H1 (cell line): ENCODE measurements around the gene LRRC26. TPM values are rescaled to one million over a fixed set of nuclear protein-coding genes. Genes with fewer than 3 reads are reported as not detected.

ENCODE experiments used
- CTCF ChIA-PET: fragments of 300-600 bp; sonication (Branson Sonifier 250); formaldehyde crosslinking; loops from one replicate; lab custom pipeline; 2021; ENCODE audit not compliant: partially characterized antibody; lab: Charles Lee
- POLR2A ChIA-PET: fragments of 300-600 bp; sonication (Branson Sonifier 250); formaldehyde crosslinking; loops from one replicate; lab custom pipeline; 2021; ENCODE audit warnings: inconsistent platforms; ENCODE audit not compliant: partially characterized antibody; lab: Charles Lee
- DNase-seq, 2 experiments: peaks; one replicate each; pipeline versions ENCODE4 v3.0.0 to v3.0.0-alpha.2; 2010 to 2022; ENCODE audit warnings: low spot score in 2 of 2, low read depth in 1 of 2, mixed read lengths in 1 of 2
- FAIRE-seq: peaks from 2 replicates; lab custom pipeline; 2011; peaks lifted over from hg19 to GRCh38; lab: Jason Lieb, UNC
- H2AFZ ChIP-seq: 2 replicates; pipeline ENCODE4 v1.8.1; 2012; ENCODE audit warnings: low read length, inconsistent platforms
- H2AK5ac ChIP-seq: 2 replicates; pipeline ENCODE4 v1.6.1; 2013; ENCODE audit warnings: low read depth, low read length
- H2BK120ac ChIP-seq: replicated peaks from 2 replicates; pipeline ENCODE3; 2013; ENCODE audit warnings: low read depth, low read length, inconsistent platforms
- H2BK12ac ChIP-seq: 2 replicates; pipeline ENCODE4 v1.6.1; 2013; ENCODE audit warnings: low read depth, low read length
- H2BK15ac ChIP-seq: 2 replicates; pipeline ENCODE4 v1.6.1; 2013; ENCODE audit warnings: low read length
- H2BK20ac ChIP-seq: 2 replicates; pipeline ENCODE4 v1.6.1; 2013; ENCODE audit warnings: low read length
- H2BK5ac ChIP-seq: 2 replicates; pipeline ENCODE4 v1.6.1; 2013; ENCODE audit warnings: low read depth, low read length
- H3K14ac ChIP-seq: 2 replicates; pipeline ENCODE4 v1.6.1; 2013; ENCODE audit warnings: inconsistent platforms; ENCODE audit not compliant: insufficient read length
- H3K18ac ChIP-seq: 2 replicates; pipeline ENCODE4 v1.6.1; 2013; ENCODE audit warnings: low read length; ENCODE audit errors: extremely low read depth
- H3K23ac ChIP-seq: 2 replicates; pipeline ENCODE4 v1.6.1; 2013; ENCODE audit warnings: inconsistent platforms; ENCODE audit not compliant: insufficient read length
- H3K23me2 ChIP-seq: 2 replicates; pipeline ENCODE4 v1.6.1; 2013; ENCODE audit warnings: low read depth, low read length
- H3K27ac ChIP-seq: 2 replicates; pipeline ENCODE4 v1.6.1; 2011; ENCODE audit warnings: low read depth, low read length, inconsistent platforms
- H3K27me3 ChIP-seq, 4 experiments: replicated peaks in 1 of 4; 1 replicate in 1 of 4; 2 replicates in 3 of 4; pipeline versions ENCODE4 v1.6.1 to v1.8.1; 2011 to 2013; ENCODE audit warnings: low read length in 3 of 4, mild to moderate bottlenecking in 3 of 4, inconsistent platforms in 2 of 4, mixed read lengths in 2 of 4, moderate library complexity in 1 of 4; ENCODE audit not compliant: control insufficient read depth in 3 of 4, insufficient read depth in 3 of 4; ENCODE audit errors: extremely low read depth in 1 of 4
- H3K36me3 ChIP-seq, 4 experiments: 2 replicates each; pipeline versions ENCODE4 v1.6.1 to v1.8.1; 2011 to 2013; ENCODE audit warnings: mild to moderate bottlenecking in 4 of 4, low read length in 3 of 4, moderate library complexity in 2 of 4, control low read depth in 1 of 4, inconsistent platforms in 1 of 4; ENCODE audit not compliant: insufficient read depth in 4 of 4, control insufficient read depth in 2 of 4
- H3K4ac ChIP-seq: replicated peaks from 2 replicates; pipeline ENCODE3; 2013; ENCODE audit warnings: low read length, low read depth, mixed read lengths, inconsistent platforms; ENCODE audit not compliant: insufficient read length
- H3K4me1 ChIP-seq, 4 experiments: replicated peaks in 1 of 4; 1 replicate in 1 of 4; 2 replicates in 3 of 4; pipeline versions ENCODE4 v1.6.1 to v1.8.1; 2011 to 2013; ENCODE audit warnings: low read length in 3 of 4, inconsistent platforms in 2 of 4, mixed read lengths in 1 of 4; ENCODE audit not compliant: insufficient read depth in 4 of 4, control insufficient read depth in 3 of 4
- H3K4me2 ChIP-seq, 2 experiments: 2 replicates each; pipeline versions ENCODE4 v1.6.1 to v1.8.1; 2011 to 2013; ENCODE audit warnings: low read depth in 2 of 2, low read length in 2 of 2, control low read depth in 1 of 2, inconsistent platforms in 1 of 2, mild to moderate bottlenecking in 1 of 2; ENCODE audit not compliant: insufficient read depth in 1 of 2
- H3K4me3 ChIP-seq, 4 experiments: fragments of 200-600, 300-600 bp in 1 of 4; sonication (generic), shearing (Covaris generic), sonication (Bioruptor Twin) in 1 of 4; 2 replicates each; pipeline versions ENCODE4 v1.5.1 to v1.8.1; 2011 to 2016; ENCODE audit warnings: low read length in 4 of 4, low read depth in 3 of 4, control low read depth in 2 of 4, inconsistent platforms in 2 of 4, mild to moderate bottlenecking in 2 of 4, mixed read lengths in 1 of 4, moderate library complexity in 1 of 4; ENCODE audit not compliant: insufficient read depth in 2 of 4; ENCODE audit errors: extremely low read depth in 1 of 4
- H3K56ac ChIP-seq: replicated peaks from 2 replicates; pipeline ENCODE3; 2013; ENCODE audit warnings: low read depth, mild to moderate bottlenecking, mixed read lengths, low read length, inconsistent platforms; ENCODE audit not compliant: insufficient read length
- H3K79me1 ChIP-seq: 2 replicates; pipeline ENCODE4 v1.6.1; 2013; ENCODE audit warnings: low read depth, low read length, control low read depth
- H3K79me2 ChIP-seq, 2 experiments: 2 replicates each; pipeline versions ENCODE4 v1.6.1 to v1.8.1; 2012 to 2013; ENCODE audit warnings: low read length in 2 of 2, mild to moderate bottlenecking in 2 of 2, inconsistent platforms in 1 of 2; ENCODE audit not compliant: insufficient read depth in 2 of 2, control insufficient read depth in 1 of 2
- H3K9ac ChIP-seq, 4 experiments: replicated peaks in 1 of 4; 1 replicate in 1 of 4; 2 replicates in 3 of 4; pipeline versions ENCODE4 v1.6.1 to v1.8.1; 2011 to 2013; ENCODE audit warnings: low read depth in 3 of 4, low read length in 3 of 4, control low read depth in 2 of 4, mild to moderate bottlenecking in 2 of 4, moderate library complexity in 2 of 4, inconsistent platforms in 1 of 4; ENCODE audit errors: extremely low read depth in 1 of 4
- H3K9me3 ChIP-seq, 2 experiments: 2 replicates each; pipeline versions ENCODE4 v1.6.1 to v1.8.1; 2012 to 2013; ENCODE audit warnings: mild to moderate bottlenecking in 2 of 2, moderate library complexity in 2 of 2, control low read depth in 1 of 2, inconsistent platforms in 1 of 2, low read depth in 1 of 2, low read length in 1 of 2, mixed read lengths in 1 of 2; ENCODE audit not compliant: insufficient read depth in 2 of 2
- H4K20me1 ChIP-seq, 2 experiments: replicated peaks in 1 of 2; 2 replicates each; pipeline versions ENCODE3 to v1.8.1; 2011 to 2013; ENCODE audit warnings: inconsistent platforms in 2 of 2, low read length in 2 of 2, mild to moderate bottlenecking in 1 of 2; ENCODE audit not compliant: insufficient read depth in 2 of 2, control insufficient read depth in 1 of 2
- H4K5ac ChIP-seq: 2 replicates; pipeline ENCODE4 v1.6.1; 2013; ENCODE audit warnings: low read length, low read depth, mixed read lengths, inconsistent platforms; ENCODE audit not compliant: insufficient read length
- H4K8ac ChIP-seq: 2 replicates; pipeline ENCODE4 v1.8.0; 2013; ENCODE audit warnings: mild to moderate bottlenecking, moderate library complexity, low read length, inconsistent platforms; ENCODE audit not compliant: insufficient read depth; ENCODE audit errors: extremely low read depth
- H4K91ac ChIP-seq: replicated peaks from 2 replicates; pipeline ENCODE3; 2013; ENCODE audit warnings: low read length, mixed read lengths, inconsistent platforms; ENCODE audit not compliant: insufficient read length
- WGBS, 2 experiments: shearing (Covaris generic) in 1 of 2; methylation state at CpG; one replicate each; pipeline versions ENCODE4 v1.1.6 to v1.1.7; 2013 to 2015; ENCODE audit warnings: low lambda C conversion rate in 2 of 2, mixed read lengths in 2 of 2, inconsistent platforms in 1 of 2, low coverage in 1 of 2, missing lambda C conversion rate in 1 of 2; ENCODE audit not compliant: insufficient replicate concordance in 2 of 2, insufficient coverage in 1 of 2, insufficient read length in 1 of 2; ENCODE audit errors: extremely low coverage in 1 of 2, missing lambda C conversion rate in 1 of 2; 5-methylcytosine and 5-hydroxymethylcytosine counted together
- polyA plus RNA-seq, 7 experiments: library from polyadenylated mRNA; depleted of rRNA in 3 of 7; stranded (reverse) in 5 of 7; unstranded in 2 of 7; fragments of >200 nt in 5 of 7; fragments of 200-250 nt in 2 of 7; gene quantifications; 1 replicate in 5 of 7; 2 replicates in 1 of 7; 4 replicates in 1 of 7; pipeline versions ENCODE4 v1.2.1 to v1.2.3, GENCODE V29; 2011 to 2013; ENCODE audit warnings: missing spikeins in 2 of 7, mixed read lengths in 2 of 7
- total RNA-seq: library from RNA; stranded (reverse); fragmentation: NEBNext Ultra II Directional; extraction: Animal tissue kit (Norgen Biotek cat#: 25700); gene quantifications from 2 replicates; pipeline ENCODE4 v1.2.1, GENCODE V29; 2021

The LRRC26 gene
- total and polyA plus RNA-seq, 2 of the 8 experiments (the other 6 are each of a cell fraction or from before 2014, with no cell fraction given), result 0.34 to 0.85 TPM

GRCh38 chr9:137171149-137171900 lies 1.5 kb upstream of the LRRC26 start:
- H3K9ac ChIP-seq, result no peak overlapping the region
- no peak overlapping the region for H3K4me2 ChIP-seq
- 0 out of 2 replicates have a peak overlapping the region, but pooled peaks have one; percentile 14 for H4K8ac ChIP-seq
- H3K27me3 ChIP-seq, result peaks cover 36 to 62% (median 54%) of the 10 kb centered on the region in 4 experiments
- H3K4me3 ChIP-seq, result no peak overlapping the region
- no peak overlapping the region for H2AK5ac ChIP-seq
- no peak overlapping the region for H3K27ac ChIP-seq
- H3K14ac ChIP-seq, result no peak overlapping the region
- no peak overlapping the region for H3K56ac ChIP-seq
- no peak overlapping the region for H2BK12ac ChIP-seq
- no peak overlapping the region for H4K5ac ChIP-seq
- H3K79me2 ChIP-seq, result no peaks in the 10 kb centered on the region
- H3K23ac ChIP-seq, result no peak overlapping the region
- peaks cover 15% of the 10 kb centered on the region; the same call in 1 of the 2 replicates for H3K23me2 ChIP-seq
- peaks cover 0 to 24% (median 14%) of the 10 kb centered on the region in 4 experiments; a peak in 6 of 7 replicates for H3K4me1 ChIP-seq
- 92% methylated on average over 18 of the region's 22 CpGs; no CpG with 5 or more reads in 1 of the 2 experiments for WGBS, 2 experiments
- peak overlapping the region; percentile 48; the same call in 1 of the 2 replicates for H2BK20ac ChIP-seq
- H3K79me1 ChIP-seq, result no peaks in the 10 kb centered on the region
- no peak overlapping the region for H3K4ac ChIP-seq
- H3K9me3 ChIP-seq, result no peaks in the 10 kb centered on the region
- CTCF ChIA-PET, result interaction anchor here (0.6 to 4.3 kb wide), 15 partner anchors 9 to 488 kb away, joined by 3 to 29 read pairs (median 4); partner anchors contain the start of genes ANAPC2, RNF224 and SSNA1
- no peak overlapping the region for H2BK5ac ChIP-seq
- no peak for DNase-seq
- POLR2A ChIA-PET, result interaction anchor here (0.7 to 3.3 kb wide), 7 partner anchors 14 to 71 kb away, joined by 3 to 14 read pairs (median 4); partner anchors contain the start of genes ANAPC2 and SSNA1
- no peak overlapping the region for H2AFZ ChIP-seq
- H2BK15ac ChIP-seq, result no peak overlapping the region
- H3K18ac ChIP-seq, result no peak overlapping the region
- FAIRE-seq, result no peak
- H3K36me3 ChIP-seq, result no peaks in the 10 kb centered on the region; a peak in 1 of 8 replicates
- H4K20me1 ChIP-seq, result peaks cover 0 to 15% of the 10 kb centered on the region in 2 experiments
- H4K91ac ChIP-seq, result no peak overlapping the region
- H2BK120ac ChIP-seq, result no peak overlapping the region
